GM19372 (cell line): ENCODE measurements around the gene RPP25L.

Experiments
- ATAC-seq: cut with Tn5 transposase; IDR thresholded peaks from one replicate; pipeline ENCODE4 v1.9.1; 2021; ENCODE audit warnings: mild to moderate bottlenecking, low read depth, moderate library complexity; ENCODE audit not compliant: unreplicated experiment

The RPP25L gene

DNA sequence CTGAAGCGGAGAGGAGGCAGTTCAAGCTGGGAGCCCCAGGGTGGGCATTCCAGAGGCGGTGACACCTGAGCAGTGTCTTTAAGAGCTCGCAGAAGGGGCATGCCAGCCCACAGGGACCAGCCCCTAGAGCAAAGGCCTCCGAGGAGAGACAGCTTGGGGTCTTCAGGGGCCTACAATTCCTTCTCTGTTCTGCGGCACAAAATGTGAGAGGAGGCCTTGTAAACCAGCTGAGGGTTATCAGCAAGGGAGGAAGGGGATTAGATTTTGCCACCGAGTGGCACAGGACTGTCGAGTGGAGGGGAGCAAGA, 26.2 kb upstream of the RPP25L start:
- no peak for ATAC-seq

DNA sequence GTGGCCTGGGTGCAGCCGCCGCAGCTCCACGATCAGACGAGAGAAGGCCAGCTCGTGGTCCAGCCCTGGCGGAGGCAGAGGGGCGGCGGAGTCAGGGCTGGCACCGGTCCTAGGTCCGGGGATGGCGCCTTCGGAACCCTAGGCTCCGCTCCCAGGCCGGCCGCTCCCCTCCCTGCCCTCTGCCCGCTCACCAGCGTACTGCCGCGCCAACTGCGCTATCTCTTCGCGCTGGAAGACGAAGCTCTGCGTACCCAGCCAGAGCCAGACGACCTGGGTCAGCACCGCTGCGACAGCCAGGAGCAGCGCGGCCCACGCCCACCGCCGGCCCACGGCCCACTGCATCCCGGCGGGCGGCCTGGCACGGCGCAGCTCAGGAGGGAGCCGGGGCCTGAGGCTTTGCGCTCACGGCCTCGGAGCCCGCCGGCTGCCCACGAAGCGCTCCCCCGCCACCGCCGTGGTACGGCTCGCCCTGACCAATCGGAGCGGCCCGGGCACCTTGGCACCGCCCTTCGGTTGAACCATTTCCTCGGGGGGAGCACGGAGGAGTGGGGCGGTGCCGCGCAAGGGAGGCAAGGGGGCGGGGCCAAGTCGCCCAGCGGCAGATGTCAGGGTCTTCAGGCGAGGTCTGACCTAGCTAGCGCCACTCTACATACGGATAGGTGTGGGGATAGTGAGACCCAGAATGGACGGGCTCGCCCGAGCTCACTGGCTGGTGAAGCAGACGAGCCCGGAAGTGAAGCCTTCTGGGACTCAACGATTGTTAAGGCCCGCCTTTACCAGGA, 25.6 kb upstream of the RPP25L start, which contains the start of gene SIGMAR1:
Gene SIGMAR1, minus strand, starts transcription at position 432 of the 782 bp plus-strand sequence. Its CDS starts 90 bp downstream, at position 342.
- ATAC-seq: peak; percentile 83

GRCh38 chr9:34636791-34637355, 25.0 kb upstream of the RPP25L start:
- ATAC-seq: no peak

DNA sequence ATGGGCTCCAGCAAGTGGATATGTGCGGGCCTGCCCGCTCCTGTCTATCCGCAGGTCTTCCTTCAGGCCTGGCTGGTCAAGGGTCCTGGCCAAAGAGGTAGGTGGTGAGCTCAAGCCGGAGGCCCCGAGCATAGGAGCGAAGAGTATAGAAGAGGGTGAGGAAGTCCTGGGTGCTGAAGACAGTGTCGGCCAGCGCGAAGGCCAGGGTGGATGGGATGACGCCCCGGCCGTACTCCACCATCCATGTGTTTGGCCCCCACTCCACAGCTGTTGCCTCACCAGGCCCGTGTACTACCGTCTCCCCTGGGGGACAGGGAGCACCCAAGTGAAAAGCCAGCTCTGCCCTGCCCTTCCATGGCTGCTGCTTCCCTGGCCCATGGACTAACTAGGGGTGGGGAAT, 23.7 kb upstream of the RPP25L start:
- ATAC-seq: no peak

GRCh38 chr9:34634551-34635248, 22.8 kb upstream of the RPP25L start:
- ATAC-seq: no peak

- no peak for ATAC-seq
These were observed 22.1 kb upstream of the RPP25L start for GRCh38 chr9:34633851-34634550.

DNA sequence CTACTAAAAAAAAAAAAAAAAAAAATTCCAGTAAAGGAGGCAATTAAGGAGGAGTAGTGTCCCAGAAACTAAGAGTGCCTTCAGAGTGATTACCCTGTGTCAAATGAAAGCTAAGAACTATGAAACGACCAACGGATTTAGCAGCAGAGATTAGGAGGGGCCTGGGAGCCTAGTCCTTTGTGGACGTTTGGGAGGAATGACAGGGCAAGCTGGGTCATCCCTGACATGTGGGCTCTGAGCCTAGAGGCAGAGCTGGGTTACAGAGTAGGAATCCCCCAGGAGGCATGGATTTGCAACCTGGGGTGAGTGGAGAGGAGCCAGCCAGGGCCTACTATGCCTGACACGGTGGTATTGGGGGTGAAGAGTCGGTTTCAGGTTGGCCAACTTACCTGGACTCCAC, 21.3 kb upstream of the RPP25L start:
- no peak for ATAC-seq

GRCh38 chr9:34630402-34631154, 18.7 kb upstream of the RPP25L start:
- ATAC-seq: no peak

DNA sequence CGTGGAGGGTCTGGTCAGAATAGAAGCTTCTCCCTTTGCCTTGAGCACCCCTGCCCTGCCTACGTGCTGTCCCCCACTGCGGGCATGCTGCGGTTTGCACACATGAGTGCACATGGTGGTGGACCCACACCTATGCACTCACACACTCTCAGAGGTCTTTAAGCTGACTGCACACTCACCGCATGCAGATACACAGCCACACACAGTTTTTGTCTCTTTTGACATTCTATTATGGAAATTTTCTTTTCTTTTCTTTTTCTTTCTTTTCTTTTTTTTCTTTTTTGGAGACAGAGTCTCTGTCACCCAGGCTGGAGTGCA, 17.6 kb upstream of the RPP25L start:
- ATAC-seq: no peak

- no peak for ATAC-seq
These were observed 17.0 kb upstream of the RPP25L start, which contains the start of gene ARID3C for GRCh38 chr9:34628656-34629490. Gene ARID3C (minus strand): TSS chr9:34629066. CDS start chr9:34628014, 1,052 bp downstream.

GRCh38 chr9:34627716-34628655, 16.1 kb upstream of the RPP25L start:
- ATAC-seq: no peak

GRCh38 chr9:34625186-34625486, 13.2 kb upstream of the RPP25L start:
- ATAC-seq: no peak

- ATAC-seq: no peak
These were observed 12.7 kb upstream of the RPP25L start for GRCh38 chr9:34624475-34625185.

- no peak for ATAC-seq
These were observed 11.7 kb upstream of the RPP25L start for GRCh38 chr9:34623374-34624235.

DNA sequence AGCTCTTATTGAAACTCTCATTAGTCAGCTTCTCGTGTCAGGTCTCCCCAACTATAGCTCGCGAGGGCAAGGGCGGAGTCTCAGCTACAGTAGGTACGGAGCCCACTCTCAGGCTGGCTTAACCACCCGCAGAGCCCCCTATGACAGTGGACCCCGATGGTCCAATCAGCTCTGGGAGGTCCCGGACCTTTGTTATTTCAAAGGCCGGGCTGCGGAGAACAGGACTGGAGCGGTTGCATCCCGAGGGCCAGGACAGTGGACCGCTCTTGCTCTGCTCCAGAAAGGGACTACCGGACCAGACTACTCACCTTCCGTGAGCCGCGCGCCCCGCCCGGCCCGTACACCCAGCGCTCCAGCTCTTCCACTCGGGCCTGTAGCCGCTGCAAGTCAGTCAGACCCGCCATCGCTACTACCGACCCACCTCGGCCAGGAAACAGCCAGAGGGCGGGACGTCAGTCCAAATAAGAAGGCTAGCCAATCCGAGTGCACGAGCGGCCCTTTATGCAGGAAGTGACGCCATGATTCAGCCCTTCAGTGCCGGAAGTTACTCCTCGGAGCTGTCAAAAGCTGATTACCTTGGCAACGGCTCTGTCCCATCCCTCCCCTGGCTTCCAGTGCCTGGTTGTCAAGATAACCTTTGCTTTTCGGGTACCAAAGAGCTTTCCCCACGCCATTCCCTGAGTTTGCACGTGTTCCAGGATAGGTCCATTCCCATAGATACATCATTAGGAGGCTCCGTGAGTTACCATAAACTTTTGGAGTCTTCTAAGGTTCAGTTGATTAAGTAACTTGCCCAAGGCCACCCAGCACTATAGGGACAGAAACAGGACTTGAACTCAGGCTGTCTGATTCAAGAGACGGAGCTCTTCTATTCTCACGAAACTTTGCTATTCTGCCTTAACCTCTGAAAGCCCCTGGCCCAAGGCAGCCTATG, 8.4 kb upstream of the RPP25L start, which contains the start of gene DCTN3:
Gene DCTN3, minus strand, starts transcription at position 435 of the 934 bp plus-strand sequence. Its CDS starts 31 bp downstream, at position 404.
- peak; percentile 99 for ATAC-seq

DNA sequence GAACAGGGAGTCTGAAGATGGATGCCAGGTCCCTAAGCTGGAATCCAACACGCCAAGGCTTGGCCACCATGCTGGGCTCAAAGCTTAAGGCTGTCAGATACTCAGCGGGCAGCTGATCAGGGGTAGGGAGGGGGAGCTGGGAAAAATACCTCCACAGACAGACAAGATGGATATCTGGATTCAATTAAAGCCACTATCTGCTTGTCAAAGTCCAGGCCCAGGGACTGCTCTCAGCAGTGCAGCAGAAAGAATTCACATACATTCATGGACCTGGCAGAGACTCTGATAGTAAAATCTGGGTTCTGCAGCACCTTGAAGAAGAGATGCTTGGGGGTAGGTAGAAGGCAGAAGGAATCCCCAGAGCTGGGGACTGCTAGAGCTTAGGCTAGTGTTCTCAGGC, 3.2 kb upstream of the RPP25L start:
- no peak for ATAC-seq
